Liver (tissue), 9 donors: ENCODE data around the gene MESP1. TPM values are rescaled to one million over a fixed set of nuclear protein-coding genes. Genes with fewer than 3 reads are reported as not detected.

Experiments
- DNase-seq: peaks from one replicate; pipeline ENCODE4 v3.0.0-alpha.2; 2017; ENCODE audit warnings: low spot score
- H3K27ac ChIP-seq, 2 donors: one replicate each; pipeline ENCODE4 v1.7.0; 2013; ENCODE audit warnings: inconsistent platforms in 2 of 2, low read length in 2 of 2, control low read depth in 1 of 2, low read depth in 1 of 2, mild to moderate bottlenecking in 1 of 2
- H3K27me3 ChIP-seq, 4 donors: one replicate each; pipeline versions ENCODE4 v1.6.1 to v1.7.0; 2013; ENCODE audit warnings: low read length in 3 of 4, inconsistent platforms in 1 of 4, mild to moderate bottlenecking in 1 of 4, moderate library complexity in 1 of 4; ENCODE audit not compliant: control insufficient read depth in 4 of 4, insufficient read depth in 4 of 4
- H3K36me3 ChIP-seq, 4 donors: one replicate each; pipeline versions ENCODE4 v1.6.1 to v1.7.0; 2013; ENCODE audit warnings: low read length in 3 of 4, mild to moderate bottlenecking in 3 of 4, low read depth in 1 of 4, moderate library complexity in 1 of 4; ENCODE audit not compliant: control insufficient read depth in 4 of 4, insufficient read depth in 3 of 4
- H3K4me1 ChIP-seq, 4 donors: one replicate each; pipeline versions ENCODE4 v1.6.1 to v1.7.0; 2013; ENCODE audit warnings: low read length in 3 of 4, mild to moderate bottlenecking in 3 of 4, moderate library complexity in 1 of 4; ENCODE audit not compliant: control insufficient read depth in 4 of 4, insufficient read depth in 4 of 4
- H3K4me3 ChIP-seq, 3 donors: one replicate each; pipeline versions ENCODE4 v1.6.1 to v1.7.0; 2013; ENCODE audit warnings: low read length in 3 of 3, control low read depth in 1 of 3, low read depth in 1 of 3, mild to moderate bottlenecking in 1 of 3
- H3K9ac ChIP-seq, 2 donors: one replicate each; pipeline ENCODE4 v1.7.0; 2013; ENCODE audit warnings: low read length in 2 of 2, mild to moderate bottlenecking in 2 of 2, moderate library complexity in 2 of 2, control low read depth in 1 of 2, low read depth in 1 of 2
- H3K9me3 ChIP-seq, 4 donors: one replicate each; pipeline versions ENCODE4 v1.6.1 to v1.7.0; 2013; ENCODE audit warnings: low read length in 3 of 4; ENCODE audit not compliant: control insufficient read depth in 4 of 4
- CTCF ChIP-seq: fragments of 150-350 bp; IDR thresholded peaks from 2 replicates; pipeline ENCODE4 v1.5.1; 2017; ENCODE audit warnings: improper control_type of control experiment, low read depth, low read length; ENCODE audit not compliant: missing input control
- EGR1 ChIP-seq, 2 donors: IDR thresholded peaks; 2 replicates each; pipeline ENCODE4 v1.6.1; 2016 to 2018; ENCODE audit warnings: antibody characterized with exemption in 2 of 2, low read depth in 2 of 2
- FOXA1 ChIP-seq: IDR thresholded peaks from 2 replicates; pipeline ENCODE4 v1.6.1; 2016; ENCODE audit warnings: antibody characterized with exemption
- FOXA2 ChIP-seq: IDR thresholded peaks from 2 replicates; pipeline ENCODE4 v1.6.1; 2016; ENCODE audit warnings: antibody characterized with exemption
- GABPA ChIP-seq, 2 donors: IDR thresholded peaks in 1 of 2; conservative IDR thresholded peaks in 1 of 2; 2 replicates each; pipeline ENCODE4 v1.6.1; 2016; ENCODE audit warnings: antibody characterized with exemption in 2 of 2, mild to moderate bottlenecking in 1 of 2, moderate library complexity in 1 of 2
- HNF4A ChIP-seq, 2 donors: conservative IDR thresholded peaks; 2 replicates each; pipeline ENCODE4 v1.6.1; 2016; ENCODE audit warnings: antibody characterized with exemption in 2 of 2, mild to moderate bottlenecking in 2 of 2
- JUND ChIP-seq, 2 donors: IDR thresholded peaks; 2 replicates each; pipeline ENCODE4 v1.6.1; 2016; ENCODE audit warnings: antibody characterized with exemption in 2 of 2
- NR2F2 ChIP-seq: IDR thresholded peaks from 2 replicates; pipeline ENCODE4 v1.6.1; 2016; ENCODE audit warnings: antibody characterized with exemption
- RAD21 ChIP-seq, 2 donors: IDR thresholded peaks; 2 replicates each; pipeline ENCODE4 v1.6.1; 2016; ENCODE audit warnings: antibody characterized with exemption in 2 of 2, mild to moderate bottlenecking in 2 of 2
- RXRA ChIP-seq, 2 donors: IDR thresholded peaks; 2 replicates each; pipeline ENCODE4 v1.6.1; 2017 to 2018; ENCODE audit warnings: antibody characterized with exemption in 2 of 2, mild to moderate bottlenecking in 1 of 2
- SP1 ChIP-seq: IDR thresholded peaks from 2 replicates; pipeline ENCODE4 v1.6.1; 2018; ENCODE audit warnings: antibody characterized with exemption, mild to moderate bottlenecking
- TAF1 ChIP-seq: conservative IDR thresholded peaks from 2 replicates; pipeline ENCODE4 v1.6.1; 2016; ENCODE audit warnings: antibody characterized with exemption, mild to moderate bottlenecking
- YY1 ChIP-seq: IDR thresholded peaks from 2 replicates; pipeline ENCODE4 v1.6.1; 2016; ENCODE audit warnings: antibody characterized with exemption, mild to moderate bottlenecking
- WGBS: extraction: QIAGEN DNeasy Blood & Tissue Kit; methylation state at CpG from one replicate; pipeline ENCODE4 v1.1.7; 2013; 5-methylcytosine and 5-hydroxymethylcytosine counted together
- polyA plus RNA-seq, 2 donors: library from polyadenylated mRNA; stranded (reverse) in 1 of 2; unstranded in 1 of 2; fragments of 200-250 nt in 1 of 2; fragments of >200 nt in 1 of 2; fragmentation: Nextera tagmentation in 1 of 2; extraction: Ambion mirVana in 1 of 2; gene quantifications; one replicate each; pipeline versions ENCODE4 v1.2.1 to v1.2.3, GENCODE V29; 2013 to 2015
- total RNA-seq, 2 donors: library from RNA; depleted of rRNA; stranded (reverse); fragments of >200 nt; gene quantifications; one replicate each; pipeline ENCODE4 v1.2.3, GENCODE V29; 2014
- TF ChIP-seq, protein P1 (sequence below): IDR thresholded peaks from 2 replicates; pipeline ENCODE4 v1.6.1; 2016; ENCODE audit warnings: antibody characterized with exemption
- TF ChIP-seq, protein P2 (sequence below): IDR thresholded peaks from 2 replicates; pipeline ENCODE4 v1.6.1; 2016; ENCODE audit warnings: antibody characterized with exemption
- donor health status: healthy.
- donor health status: healthy.
- donor health status: healthy.
- donor health status: healthy.
- donor health status: healthy.

Gene MESP1
- total and polyA plus RNA-seq, 4 donors, result 0.14 to 1.8 (median 0.84) TPM

DNA sequence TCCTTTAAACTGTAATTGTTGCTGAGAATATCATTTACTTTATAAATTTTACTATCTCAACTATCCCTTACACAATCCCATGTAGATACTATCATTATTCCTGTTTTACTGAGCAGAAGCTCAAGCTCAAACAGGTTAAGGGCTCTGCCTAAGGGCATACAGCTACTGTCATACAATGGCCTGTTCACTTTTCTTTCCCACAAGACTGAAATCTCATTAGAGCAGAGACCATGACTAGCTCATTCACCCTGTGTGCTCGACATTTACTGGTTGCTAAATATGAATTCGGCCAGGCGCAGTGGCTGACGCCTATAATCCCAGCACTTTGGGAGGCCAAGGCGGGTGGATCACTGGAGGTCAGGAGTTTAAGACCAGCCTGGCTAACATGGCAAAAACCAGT, 23.4 kb upstream of the MESP1 start:
- no peak overlapping the region for H3K4me3 ChIP-seq
- no peaks in the 10 kb centered on the region for H3K36me3 ChIP-seq
- H3K9me3 ChIP-seq, result no peaks in the 10 kb centered on the region
- peaks cover 6 to 24% (median 17%) of the 10 kb centered on the region in 4 donors for H3K4me1 ChIP-seq
- TF ChIP-seq JUND (IDR thresholded peaks at IDR 0.05) (no peak), YY1 (no peak)
- H3K27ac ChIP-seq, result no peak overlapping the region
- no peak overlapping the region for H3K9ac ChIP-seq
- 96% methylated on average over 5 of the region's 5 CpGs for WGBS
- no peak for DNase-seq
- no peaks in the 10 kb centered on the region for H3K27me3 ChIP-seq

GRCh38 chr15:89772932-89773583, 22.0 kb upstream of the MESP1 start:
- H3K27me3 ChIP-seq, result no peaks in the 10 kb centered on the region
- no peaks in the 10 kb centered on the region for H3K36me3 ChIP-seq
- TF ChIP-seq, protein P1, sequence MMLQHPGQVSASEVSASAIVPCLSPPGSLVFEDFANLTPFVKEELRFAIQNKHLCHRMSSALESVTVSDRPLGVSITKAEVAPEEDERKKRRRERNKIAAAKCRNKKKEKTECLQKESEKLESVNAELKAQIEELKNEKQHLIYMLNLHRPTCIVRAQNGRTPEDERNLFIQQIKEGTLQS, result no peak
- TF ChIP-seq TAF1, result no peak
- peak in 1 of 2 donors; percentile 5 for TF ChIP-seq RXRA (IDR thresholded peaks at IDR 0.05)
- TF ChIP-seq GABPA (IDR thresholded peaks at IDR 0.05 in 1 of 2, conservative IDR thresholded peaks at IDR 0.05 in 1 of 2), result no peak
- TF ChIP-seq, protein P2, sequence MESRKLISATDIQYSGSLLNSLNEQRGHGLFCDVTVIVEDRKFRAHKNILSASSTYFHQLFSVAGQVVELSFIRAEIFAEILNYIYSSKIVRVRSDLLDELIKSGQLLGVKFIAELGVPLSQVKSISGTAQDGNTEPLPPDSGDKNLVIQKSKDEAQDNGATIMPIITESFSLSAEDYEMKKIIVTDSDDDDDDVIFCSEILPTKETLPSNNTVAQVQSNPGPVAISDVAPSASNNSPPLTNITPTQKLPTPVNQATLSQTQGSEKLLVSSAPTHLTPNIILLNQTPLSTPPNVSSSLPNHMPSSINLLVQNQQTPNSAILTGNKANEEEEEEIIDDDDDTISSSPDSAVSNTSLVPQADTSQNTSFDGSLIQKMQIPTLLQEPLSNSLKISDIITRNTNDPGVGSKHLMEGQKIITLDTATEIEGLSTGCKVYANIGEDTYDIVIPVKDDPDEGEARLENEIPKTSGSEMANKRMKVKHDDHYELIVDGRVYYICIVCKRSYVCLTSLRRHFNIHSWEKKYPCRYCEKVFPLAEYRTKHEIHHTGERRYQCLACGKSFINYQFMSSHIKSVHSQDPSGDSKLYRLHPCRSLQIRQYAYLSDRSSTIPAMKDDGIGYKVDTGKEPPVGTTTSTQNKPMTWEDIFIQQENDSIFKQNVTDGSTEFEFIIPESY, result no peak
- peak; percentile 29 for TF ChIP-seq CTCF
- TF ChIP-seq SP1, result no peak
- no peak for TF ChIP-seq FOXA1
- TF ChIP-seq RAD21 (IDR thresholded peaks at IDR 0.05), result no peak
- no peak for TF ChIP-seq EGR1 (IDR thresholded peaks at IDR 0.05; ENCODE audit: low read depth in 2 of 2)
- no peak for TF ChIP-seq JUND (IDR thresholded peaks at IDR 0.05)
- no peak for TF ChIP-seq YY1
- peak in 1 of 2 donors; percentile 7 for TF ChIP-seq HNF4A (conservative IDR thresholded peaks at IDR 0.05)
- H3K9ac ChIP-seq, result no peak overlapping the region
- no peaks in the 10 kb centered on the region for H3K9me3 ChIP-seq
- WGBS, result 41% methylated on average over 3 of the region's 3 CpGs
- no peak overlapping the region for H3K27ac ChIP-seq
- no peak for DNase-seq
- H3K4me1 ChIP-seq, result peaks cover 6 to 25% (median 17%) of the 10 kb centered on the region in 4 donors
- H3K4me3 ChIP-seq, result no peak overlapping the region

DNA sequence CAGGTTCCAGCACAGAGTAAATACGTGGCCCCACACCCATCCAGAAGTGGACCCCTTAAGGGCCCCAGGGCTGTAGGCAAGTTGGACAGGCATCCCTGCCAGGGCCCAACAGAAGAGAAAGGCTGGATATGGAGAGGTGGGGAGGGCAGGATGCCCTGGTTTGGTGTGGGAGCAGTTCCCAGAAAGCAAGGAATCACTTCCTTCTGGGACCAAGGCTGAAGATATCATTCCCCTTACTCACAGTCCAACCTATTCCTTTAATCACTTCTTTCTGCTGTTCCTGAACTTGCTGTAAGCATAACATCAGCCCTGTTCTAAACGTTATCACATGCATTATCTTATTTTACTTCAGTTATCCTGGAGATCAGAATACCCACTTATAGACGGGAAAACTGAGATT, 19.0 kb upstream of the MESP1 start:
- no peak overlapping the region for H3K4me3 ChIP-seq
- H3K9ac ChIP-seq, result no peak overlapping the region
- no peak for TF ChIP-seq EGR1 (IDR thresholded peaks at IDR 0.05; ENCODE audit: low read depth in 2 of 2)
- TF ChIP-seq FOXA1, result no peak
- no peak for TF ChIP-seq HNF4A (conservative IDR thresholded peaks at IDR 0.05)
- TF ChIP-seq NR2F2, result no peak
- TF ChIP-seq FOXA2, result no peak
- TF ChIP-seq SP1, result no peak
- no peak for TF ChIP-seq TAF1
- TF ChIP-seq GABPA (IDR thresholded peaks at IDR 0.05 in 1 of 2, conservative IDR thresholded peaks at IDR 0.05 in 1 of 2), result no peak
- no peak for TF ChIP-seq RAD21 (IDR thresholded peaks at IDR 0.05)
- H3K4me1 ChIP-seq, result peaks cover 12 to 33% (median 21%) of the 10 kb centered on the region in 4 donors
- H3K27ac ChIP-seq, result no peak overlapping the region
- no peak for DNase-seq
- no peaks in the 10 kb centered on the region for H3K36me3 ChIP-seq
- H3K9me3 ChIP-seq, result no peaks in the 10 kb centered on the region
- 83% methylated on average over 3 of the region's 3 CpGs for WGBS
- no peaks in the 10 kb centered on the region for H3K27me3 ChIP-seq
